Limb (tissue), 2 donors: Measurements from ENCODE around the gene DAGLA.
A peak's percentile ranks its signal among the peaks of the same experiment; 100 is the strongest.

Experiments
- DNase-seq, 2 donors: peaks; one replicate each; pipeline ENCODE4 v3.0.0-alpha.2; 2016; ENCODE audit errors: extremely low spot score in 2 of 2

DAGLA gene

DNA sequence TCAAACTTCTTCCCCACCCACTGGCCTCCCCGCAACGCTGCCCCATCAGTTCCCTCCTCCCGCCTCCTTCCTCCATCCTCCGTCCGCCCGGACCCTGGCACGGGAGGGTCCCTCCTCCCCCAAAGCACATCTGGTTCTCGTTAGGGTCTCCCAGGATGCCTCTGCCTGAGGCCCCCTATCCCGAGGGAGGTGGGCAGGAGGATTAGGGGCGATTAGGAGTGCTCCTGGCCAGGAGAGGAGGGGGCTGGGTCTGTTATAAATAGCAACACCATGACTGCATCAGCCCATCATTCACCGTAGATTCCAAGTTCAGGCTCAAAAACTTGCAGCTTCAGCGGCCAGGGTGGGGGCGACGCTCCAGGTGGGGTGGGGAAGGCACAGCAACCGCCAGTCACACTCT lies 82.6 kb downstream of the DAGLA start:
- no peak for DNase-seq

DNA sequence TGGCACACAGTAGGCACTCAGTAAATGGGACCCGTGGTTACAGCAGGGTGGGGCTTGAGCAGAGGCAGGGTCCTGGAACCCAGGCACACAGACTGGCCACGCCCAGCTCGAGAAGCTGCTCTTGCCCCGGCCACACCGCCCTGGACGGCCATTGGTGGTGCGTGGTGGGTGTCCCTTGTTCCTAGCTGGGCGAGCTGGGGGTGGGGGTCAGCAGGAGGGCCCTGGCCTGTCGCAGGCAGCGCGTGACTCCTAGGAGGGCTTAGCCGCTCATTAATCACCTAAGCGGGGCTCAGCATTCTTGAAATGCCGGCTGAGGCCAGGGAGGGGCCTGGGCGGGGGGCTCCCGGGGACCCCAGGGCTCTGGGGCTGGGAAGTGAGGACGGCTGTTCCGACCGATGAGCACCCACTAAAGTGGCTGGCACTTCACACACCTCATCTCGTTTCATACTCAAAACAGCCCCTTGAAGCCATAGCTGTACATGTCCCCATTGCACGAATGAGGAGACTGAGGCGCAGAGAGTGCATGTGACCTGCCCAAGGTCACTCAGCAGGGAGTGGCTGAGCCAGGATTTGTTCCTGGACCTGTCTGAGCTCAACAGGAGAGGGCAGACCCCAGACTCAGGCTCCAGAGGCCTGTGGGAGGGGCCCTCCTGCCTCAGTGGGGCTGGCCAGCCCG lies 83.9 kb downstream of the DAGLA start:
- DNase-seq = no peak

DNA sequence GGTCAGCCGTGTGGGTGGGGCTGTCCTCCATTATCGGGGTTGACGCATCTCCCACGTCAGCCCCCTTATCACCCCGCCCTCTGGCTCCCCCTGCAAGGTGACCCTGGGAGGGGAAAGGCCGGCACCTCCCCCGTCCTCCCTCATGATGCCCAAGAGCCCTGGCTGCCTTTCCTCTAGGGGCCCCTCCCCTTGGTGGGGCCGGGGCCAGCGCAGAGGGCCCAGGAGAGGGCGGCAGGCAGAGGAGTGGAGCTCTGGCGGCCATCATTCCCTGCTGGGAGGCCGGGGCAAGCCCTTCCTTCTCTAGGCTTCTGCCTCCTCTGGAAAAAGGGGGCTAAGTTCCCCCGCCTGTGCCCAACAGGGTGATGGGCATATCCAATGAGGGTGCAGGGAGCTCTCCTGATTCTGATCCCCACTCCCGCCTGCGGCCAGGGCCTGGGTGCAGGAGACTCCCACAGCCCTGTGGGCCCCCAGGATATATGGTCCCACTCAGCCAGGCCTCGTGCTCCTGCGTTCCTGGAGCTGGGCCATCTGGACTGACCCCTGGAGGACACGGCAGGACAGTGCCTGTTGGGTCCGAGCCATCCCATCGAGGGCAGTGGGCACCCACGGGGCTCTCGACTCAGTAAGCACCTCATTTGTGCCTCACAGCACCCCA lies 84.5 kb downstream of the DAGLA start:
- no peak for DNase-seq

DNA sequence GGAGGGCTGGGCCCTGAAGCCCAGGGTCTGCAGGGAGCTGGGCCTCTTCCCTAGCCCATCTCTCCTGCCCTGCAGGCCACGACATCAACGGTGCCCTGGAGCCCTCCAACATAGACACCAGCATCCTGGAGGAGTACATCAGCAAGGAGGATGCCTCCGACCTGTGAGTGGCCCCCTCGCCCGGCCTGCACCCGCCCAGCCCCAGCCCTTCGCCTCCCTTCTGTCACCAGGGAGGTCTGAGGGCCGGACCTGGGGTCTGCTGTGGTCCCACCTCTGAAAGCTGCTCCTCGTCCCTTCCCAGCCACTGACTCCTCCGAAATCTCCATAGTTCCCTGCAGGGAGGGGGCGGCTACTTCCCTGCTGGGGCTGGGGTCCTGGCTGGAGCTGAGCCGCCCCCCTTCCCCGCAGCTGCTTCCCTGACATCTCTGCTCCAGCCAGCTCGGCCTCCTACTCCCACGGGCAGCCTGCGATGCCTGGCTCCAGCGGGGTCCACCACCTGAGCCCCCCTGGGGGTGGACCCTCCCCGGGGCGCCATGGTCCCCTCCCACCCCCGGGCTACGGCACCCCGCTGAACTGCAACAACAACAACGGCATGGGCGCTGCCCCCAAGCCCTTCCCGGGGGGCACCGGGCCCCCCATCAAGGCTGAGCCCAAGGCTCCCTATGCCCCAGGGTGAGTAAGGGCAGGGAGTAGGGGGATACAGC lies 85.5 kb downstream of the DAGLA start:
- no peak for DNase-seq

DNA sequence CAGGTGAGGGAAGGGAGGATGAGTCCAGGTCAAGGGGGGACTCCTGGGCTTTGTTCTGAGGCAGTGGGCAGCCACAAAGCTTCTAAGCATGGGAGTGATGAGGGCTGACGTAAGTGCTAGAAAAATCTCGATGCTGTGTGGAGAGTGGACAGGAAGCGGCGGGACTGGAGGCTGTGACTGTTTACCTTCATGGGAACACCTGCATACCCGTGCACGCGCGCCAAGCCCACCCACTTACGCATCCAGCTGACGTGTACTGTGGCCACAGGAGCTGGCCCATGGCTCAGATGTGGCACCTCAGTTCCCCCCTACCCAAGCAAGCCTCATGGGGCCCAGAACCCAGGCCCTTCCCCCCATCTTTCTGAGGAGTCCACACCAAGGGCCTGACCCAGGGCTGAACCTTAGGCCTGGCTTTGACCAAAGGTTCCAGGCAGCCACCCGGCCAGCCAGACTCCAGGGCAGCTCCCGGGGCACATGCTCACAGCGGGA lies 86.2 kb downstream of the DAGLA start:
- DNase-seq = no peak

DNA sequence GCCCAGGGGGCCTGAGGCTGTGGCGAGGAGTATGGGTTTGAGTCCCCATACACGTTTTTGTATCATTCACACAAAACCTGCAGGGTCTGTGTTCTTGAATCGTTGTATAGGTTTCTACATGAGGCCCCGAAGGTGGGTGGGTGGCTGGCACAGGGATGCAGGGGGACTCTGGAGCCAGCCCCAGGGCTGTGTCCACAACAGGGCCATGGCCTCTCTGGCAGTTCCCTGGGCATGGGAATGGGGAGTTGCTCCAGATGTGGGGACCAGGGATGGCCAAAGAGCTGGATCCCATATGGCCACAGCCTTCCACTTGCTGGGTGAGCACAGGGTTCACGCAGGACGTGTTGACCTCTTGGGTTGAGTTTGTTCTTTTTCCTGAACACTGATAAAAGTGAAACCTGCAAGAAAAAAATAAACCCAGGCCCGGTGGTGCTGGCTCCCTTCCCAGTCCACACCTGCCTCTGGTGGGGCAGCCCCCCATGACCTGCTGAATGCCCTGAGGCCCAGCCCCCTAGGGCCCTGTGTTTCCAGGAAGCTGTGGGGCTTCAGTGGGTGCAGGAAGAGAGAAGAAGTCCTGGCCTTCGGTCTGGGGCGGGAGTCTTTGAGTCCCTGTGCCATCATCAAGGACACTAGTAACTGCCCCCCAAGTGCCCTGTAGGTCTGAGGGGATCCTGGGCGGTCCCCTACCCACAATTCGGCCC lies 88.3 kb downstream of the DAGLA start:
- no peak for DNase-seq

DNA sequence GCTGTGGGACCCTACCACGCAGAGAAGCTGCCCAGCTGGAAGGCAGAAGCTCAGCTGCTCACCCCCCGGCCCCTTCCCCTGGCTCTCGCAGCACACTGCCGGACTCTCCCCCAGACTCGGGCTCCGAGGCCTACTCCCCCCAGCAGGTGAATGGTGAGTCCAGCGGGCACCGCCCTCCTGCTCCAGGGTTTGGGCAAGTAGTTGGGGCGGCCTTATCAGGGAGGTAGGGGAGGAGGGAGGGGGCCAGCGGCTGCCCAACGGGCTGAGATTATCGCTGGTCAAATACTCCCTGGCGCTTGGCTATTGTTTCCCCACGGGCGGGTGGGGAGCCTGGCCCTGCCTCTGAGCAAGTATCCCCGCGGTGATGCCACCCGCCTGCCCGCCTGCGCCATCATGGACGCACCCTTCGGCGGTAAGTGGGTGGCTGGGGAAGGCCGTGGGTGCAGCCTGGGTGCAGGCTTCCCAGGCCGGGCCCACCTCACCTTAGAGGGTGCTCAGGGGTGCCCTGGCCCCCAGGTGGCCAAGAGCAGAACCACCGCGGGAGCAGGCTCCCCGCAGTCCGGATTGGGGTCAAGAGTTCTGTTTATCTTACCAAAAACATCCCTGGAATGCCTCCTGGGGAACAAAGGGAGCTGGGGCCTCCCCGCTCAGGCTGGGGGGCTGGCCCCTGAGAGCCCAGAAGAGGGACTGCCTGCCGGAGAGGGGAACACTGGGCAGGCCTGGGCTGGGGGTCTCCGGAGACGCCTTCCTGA lies 89.2 kb downstream of the DAGLA start:
- DNase-seq = no peak

DNA sequence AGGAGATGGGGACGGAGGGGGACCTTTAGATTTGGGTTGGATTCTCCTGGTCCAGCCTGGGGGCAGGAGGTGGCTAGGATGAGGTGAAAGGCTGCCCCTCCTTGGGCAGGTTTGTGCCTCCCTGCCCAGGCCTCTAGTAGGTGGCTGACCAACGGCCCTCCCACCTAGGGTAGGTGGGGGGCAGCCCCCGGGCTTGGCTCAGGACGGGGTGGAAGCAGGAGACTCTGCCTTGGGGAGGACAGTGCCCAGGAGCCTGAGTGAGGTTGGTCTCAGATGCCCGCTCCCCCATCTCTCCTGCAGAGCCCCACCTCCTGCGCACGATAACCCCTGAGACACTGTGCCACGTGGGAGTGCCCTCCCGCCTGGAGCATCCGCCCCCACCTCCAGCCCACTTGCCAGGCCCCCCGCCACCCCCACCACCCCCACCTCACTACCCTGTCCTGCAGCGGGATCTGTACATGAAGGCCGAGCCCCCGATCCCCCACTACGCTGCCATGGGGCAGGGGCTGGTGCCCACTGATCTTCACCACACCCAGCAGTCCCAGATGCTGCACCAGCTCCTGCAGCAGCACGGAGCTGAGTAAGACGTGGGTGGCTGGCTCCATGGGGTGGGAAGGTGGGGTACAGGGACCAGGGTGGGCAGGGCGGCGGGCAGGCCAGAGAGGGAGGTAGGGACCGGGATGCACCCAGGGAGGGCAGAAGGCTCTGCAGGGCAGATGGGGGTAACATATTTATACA lies 89.9 kb downstream of the DAGLA start:
- DNase-seq = no peak

DNA sequence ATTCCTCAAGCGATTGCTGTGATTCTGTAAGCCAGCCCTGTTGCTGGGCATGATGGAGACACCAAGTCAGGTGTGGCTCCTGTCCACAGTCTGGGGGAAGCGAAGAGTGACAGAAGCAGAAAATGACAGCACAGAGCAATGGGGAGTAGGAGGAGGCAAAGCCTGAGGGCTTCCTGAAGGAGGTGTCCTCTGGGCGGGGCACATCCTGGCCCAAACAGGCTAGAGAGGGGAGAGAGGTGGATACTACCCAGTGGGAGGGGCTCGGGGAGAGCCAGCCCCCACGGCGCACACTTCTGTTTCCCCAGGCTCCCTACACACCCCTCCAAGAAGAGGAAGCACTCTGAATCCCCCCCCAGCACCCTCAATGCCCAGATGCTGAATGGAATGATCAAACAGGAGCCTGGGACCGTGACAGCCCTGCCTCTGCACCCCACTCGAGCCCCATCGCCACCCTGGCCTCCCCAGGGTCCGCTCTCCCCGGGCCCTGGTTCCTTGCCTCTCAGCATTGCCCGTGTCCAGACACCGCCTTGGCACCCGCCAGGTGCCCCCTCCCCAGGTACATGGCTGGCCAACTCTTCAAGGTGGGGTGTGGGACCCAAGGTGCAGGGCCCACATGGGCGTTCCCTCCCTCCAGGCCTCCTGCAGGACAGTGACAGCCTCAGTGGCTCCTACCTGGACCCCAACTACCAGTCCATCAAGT lies 91.2 kb downstream of the DAGLA start:
- no peak for DNase-seq

DNA sequence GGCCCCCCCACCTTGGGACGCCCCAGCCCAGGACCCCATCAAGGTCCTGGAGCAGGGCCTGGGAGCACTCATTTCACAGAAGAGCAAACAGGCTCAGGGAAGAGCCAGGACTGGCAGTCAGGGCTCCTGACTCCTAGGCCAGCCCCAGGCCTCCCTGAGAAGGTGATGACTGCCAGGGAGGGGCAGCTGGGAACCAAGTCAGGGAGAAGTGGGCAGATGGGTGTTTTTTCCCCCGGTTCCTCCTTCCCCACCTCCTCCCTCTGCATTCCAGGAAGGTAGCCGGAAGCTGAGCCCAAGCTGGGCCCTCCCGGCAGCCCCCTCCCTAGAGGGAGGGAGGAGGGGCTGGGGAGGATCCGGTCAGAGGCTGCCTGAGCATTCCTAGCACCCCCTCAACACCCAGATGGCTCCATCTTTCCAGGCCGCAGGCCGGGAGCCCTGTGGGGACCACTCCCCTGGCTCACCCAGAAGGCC lies 91.8 kb downstream of the DAGLA start:
- DNase-seq = no peak

DNA sequence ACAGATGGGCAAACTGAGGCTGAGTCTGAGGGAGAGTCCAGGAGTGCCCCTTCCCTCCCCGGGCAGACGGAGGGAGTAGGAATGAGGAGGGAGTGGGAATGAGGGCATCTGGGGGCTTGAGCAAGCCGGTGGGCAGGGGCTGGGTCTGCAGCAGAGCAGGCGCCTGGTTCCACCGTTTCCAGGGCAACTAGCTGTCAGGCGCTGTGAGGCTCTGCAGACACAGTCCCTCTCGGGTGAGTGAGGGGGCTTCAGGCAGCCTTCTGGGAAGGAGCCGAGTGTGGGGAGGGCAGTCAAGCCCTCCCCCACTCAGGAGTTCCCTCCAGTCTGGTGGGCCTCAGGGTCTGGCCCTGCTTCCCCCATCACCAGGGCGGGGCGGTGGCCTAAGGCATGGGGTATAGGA lies 93.2 kb downstream of the DAGLA start:
- DNase-seq = no peak

DNA sequence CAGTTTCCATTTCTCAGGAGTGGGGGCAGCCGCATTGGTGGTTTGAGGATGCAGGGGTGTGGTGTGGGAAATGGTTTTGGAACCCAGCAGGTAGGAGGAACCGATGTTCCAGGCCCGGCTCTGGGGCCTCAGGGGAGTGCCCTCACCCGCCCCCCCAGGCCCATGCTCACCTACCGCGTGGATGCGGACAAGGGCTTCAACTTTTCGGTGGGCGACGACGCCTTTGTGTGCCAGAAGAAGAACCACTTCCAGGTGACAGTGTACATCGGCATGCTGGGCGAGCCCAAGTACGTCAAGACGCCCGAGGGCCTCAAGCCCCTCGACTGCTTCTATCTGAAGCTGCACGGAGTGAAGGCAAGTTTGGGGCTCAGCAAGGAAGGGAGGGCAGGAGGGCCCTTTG lies 93.6 kb downstream of the DAGLA start:
- no peak for DNase-seq

DNA sequence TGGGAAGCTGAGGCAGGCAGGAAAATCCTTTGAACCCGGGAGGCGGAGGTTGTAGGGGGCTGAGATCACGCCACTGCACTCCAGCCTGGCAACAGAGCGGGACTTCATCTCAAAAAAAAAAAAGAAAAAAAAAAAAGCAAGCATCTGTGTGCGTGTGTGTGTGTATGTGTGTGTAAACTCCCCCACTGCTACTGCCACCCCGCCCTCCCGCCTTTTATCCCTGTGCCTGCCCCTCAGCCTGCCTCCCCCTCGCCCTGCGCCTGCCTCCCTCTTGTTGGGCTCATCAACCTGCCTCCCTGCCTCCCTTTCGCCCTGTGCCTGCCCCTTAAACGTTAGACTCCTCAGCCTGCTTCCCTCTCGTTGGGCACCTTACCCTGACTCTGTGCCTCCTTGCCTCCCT lies 94.2 kb downstream of the DAGLA start:
- DNase-seq = no peak

DNA sequence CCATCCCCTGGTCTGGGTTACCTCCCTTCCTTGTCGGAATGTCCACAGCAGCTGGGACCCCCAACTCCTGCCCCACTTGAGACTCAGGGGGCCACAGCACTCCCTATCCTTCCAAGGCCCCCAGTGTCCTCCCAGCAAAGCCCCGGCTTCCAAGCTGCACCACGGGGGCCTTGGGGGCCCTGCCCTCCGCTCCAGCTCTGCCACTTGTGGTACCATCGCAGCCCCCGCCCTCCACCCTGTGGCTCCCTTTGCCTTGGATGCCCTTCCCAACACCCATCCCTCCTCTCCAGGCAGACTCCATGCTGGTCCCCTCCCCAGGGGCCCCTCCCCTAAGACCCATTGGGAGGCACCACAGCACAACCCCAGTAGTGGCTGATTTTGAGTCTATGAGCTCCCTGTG lies 94.9 kb downstream of the DAGLA start:
- no peak for DNase-seq

DNA sequence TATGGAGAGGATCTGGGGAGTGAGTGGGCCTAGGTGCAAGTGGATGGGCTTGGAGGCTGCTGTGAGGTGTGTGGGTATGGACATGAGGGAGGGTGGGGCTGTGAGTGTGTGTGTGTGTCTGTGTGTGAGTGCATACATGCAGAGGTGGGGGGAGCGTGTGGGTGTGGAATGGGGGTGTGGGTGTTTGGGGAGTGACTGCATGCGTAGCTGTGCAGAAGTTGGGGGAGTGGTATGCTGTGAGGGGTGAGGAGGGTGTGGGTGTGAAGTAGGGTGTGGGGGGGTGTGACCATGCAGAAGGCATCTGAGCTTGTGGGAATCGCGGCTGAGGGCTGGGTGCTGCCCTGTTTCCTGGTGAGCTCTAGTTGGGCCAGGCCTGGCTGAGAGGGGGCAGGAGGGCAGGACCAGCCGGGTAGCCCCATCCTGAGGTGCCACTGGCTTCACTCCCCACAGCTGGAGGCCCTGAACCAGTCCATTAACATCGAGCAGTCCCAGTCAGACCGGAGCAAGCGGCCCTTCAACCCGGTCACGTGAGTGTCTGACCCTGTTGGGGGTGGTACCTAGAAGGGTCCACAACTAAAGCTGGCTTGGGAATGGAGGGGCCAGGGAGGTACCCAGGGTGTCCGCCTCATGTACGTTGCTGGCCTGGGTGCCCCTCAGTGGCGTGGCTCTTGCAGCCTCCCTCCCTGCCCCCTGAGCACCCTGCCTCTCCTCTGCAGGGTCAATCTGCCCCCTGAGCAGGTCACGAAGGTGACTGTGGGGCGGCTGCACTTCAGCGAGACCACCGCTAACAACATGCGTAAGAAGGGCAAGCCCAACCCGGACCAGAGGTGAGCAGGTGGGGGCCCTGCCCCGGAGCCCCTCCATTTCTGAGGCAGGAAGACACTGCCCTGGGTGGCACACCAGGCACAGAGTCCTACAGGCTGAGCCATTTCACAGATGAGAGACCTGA lies 95.7 kb downstream of the DAGLA start:
- no peak for DNase-seq

DNA sequence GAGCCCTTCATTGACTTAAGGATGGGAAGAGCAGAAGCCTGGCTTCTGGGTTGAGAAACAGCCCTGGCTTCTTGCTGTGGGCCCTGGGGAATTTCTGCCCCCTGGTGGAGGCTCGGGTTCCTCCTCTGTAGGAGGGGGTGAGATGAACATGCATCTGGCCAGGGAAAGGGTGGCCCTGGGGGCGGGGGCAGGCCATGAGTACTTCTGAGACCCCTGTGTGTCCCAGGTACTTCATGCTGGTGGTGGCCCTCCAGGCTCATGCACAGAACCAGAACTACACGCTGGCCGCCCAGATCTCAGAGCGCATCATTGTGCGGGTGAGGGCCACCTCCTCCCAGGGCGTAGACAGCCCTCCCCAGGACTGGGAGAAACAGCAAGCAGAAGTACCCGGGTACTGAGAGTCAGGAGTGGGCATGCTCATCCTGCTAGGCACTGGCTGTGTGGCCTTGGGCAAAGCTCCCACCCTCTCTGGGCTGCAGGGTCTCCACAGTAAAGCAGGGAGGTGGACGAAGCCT lies 96.4 kb downstream of the DAGLA start:
- DNase-seq = no peak

DNA sequence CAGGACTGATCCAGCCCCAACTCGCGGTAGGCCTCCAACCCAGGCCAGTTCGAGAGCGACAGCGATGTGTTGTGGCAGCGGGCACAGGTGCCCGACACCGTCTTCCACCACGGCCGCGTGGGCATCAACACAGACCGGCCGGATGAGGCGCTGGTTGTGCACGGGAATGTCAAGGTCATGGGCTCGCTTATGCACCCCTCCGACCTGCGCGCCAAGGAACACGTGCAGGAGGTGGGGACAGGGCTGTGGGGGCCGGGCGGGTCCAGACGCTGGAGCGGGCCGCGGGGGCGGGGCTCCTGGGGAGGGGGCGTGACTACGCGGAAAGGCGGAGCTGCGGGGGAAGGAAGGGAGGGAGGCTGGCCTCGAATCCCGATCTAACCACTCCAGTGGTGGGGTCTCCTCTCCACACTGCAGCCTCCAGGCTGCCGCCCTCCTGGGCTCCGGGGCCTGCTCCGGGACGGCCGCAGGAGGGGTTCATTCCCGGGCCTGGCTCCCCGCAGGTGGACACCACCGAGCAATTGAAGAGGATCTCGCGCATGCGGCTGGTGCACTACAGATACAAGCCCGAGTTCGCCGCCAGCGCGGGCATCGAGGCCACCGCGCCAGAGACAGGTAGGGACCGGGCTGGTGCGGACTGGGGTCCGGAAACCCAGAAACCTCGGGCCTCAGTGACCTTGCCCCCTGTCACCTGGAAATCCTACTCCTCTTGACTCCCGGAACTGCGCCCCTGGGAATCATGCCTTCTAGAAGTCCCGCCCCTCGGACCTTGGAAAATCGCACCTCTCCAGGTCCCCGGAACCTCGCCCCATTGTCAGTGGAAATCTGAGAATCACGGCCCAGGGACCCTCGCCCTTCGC lies 97.3 kb downstream of the DAGLA start:
- peak in 1 of 2 donors; percentile 76 for DNase-seq
